Natural killer cell (primary cell): ENCODE results near the gene LGI4. TPM values are rescaled to one million over a fixed set of nuclear protein-coding genes. Genes with fewer than 3 reads are reported as not detected.
A peak's percentile ranks its signal among the peaks of the same experiment; 100 is the strongest.

Experiments used
- ATAC-seq, 3 donors: fragments of 150-1000 bp in 2 of 3; fragments of 200-7000 bp in 1 of 3; cut with Tn5 transposase; 1 replicate in 1 of 3; 2 replicates in 2 of 3; pipeline ENCODE4 v1.10.0; 2021; ENCODE audit warnings: mild to moderate bottlenecking in 2 of 3, moderate library complexity in 2 of 3
- DNase-seq, 2 donors: peaks; one replicate each; pipeline versions ENCODE4 v3.0.0 to v3.0.0-alpha.2; 2013 to 2021; ENCODE audit warnings: mixed read lengths in 1 of 2
- H3K27ac ChIP-seq: one replicate; pipeline ENCODE4 v1.5.1; 2013; ENCODE audit warnings: mild to moderate bottlenecking, low read length
- H3K27me3 ChIP-seq: one replicate; pipeline ENCODE4 v1.6.1; 2013; ENCODE audit warnings: low read length; ENCODE audit not compliant: control insufficient read depth, insufficient read depth
- H3K36me3 ChIP-seq: one replicate; pipeline ENCODE4 v1.6.1; 2013; ENCODE audit warnings: low read length; ENCODE audit not compliant: control insufficient read depth, insufficient read depth
- H3K4me1 ChIP-seq: one replicate; pipeline ENCODE4 v1.6.1; 2013; ENCODE audit warnings: low read length; ENCODE audit not compliant: control insufficient read depth, insufficient read depth
- H3K4me3 ChIP-seq: one replicate; pipeline ENCODE4 v1.5.1; 2013; ENCODE audit warnings: low read length
- H3K9me3 ChIP-seq: one replicate; pipeline ENCODE4 v1.6.1; 2013; ENCODE audit warnings: low read length; ENCODE audit not compliant: control insufficient read depth, insufficient read depth
- H3K27ac Mint-ChIP-seq, 2 donors: one replicate each; pipeline ENCODE4 v1.8.0; 2022; ENCODE audit warnings: mild to moderate bottlenecking in 2 of 2, mixed read lengths in 2 of 2, moderate library complexity in 1 of 2
- H3K27me3 Mint-ChIP-seq, 2 donors: one replicate each; pipeline ENCODE4 v1.8.0; 2022; ENCODE audit warnings: low read depth in 2 of 2, mixed read lengths in 2 of 2
- H3K36me3 Mint-ChIP-seq: one replicate; pipeline ENCODE4 v1.8.0; 2022; ENCODE audit warnings: mixed read lengths
- H3K4me1 Mint-ChIP-seq, 2 donors: one replicate each; pipeline ENCODE4 v1.8.0; 2022; ENCODE audit warnings: mixed read lengths in 2 of 2
- H3K4me3 Mint-ChIP-seq: one replicate; pipeline ENCODE4 v1.8.0; 2022; ENCODE audit warnings: mild to moderate bottlenecking, moderate library complexity, mixed read lengths
- H3K9me3 Mint-ChIP-seq, 2 donors: one replicate each; pipeline ENCODE4 v1.8.0; 2022; ENCODE audit warnings: mixed read lengths in 2 of 2
- WGBS: methylation state at CpG from one replicate; pipeline ENCODE4 v1.1.7; 2013; ENCODE audit warnings: missing lambda C conversion rate; ENCODE audit not compliant: insufficient coverage; 5-methylcytosine and 5-hydroxymethylcytosine counted together
- intact Hi-C: fragments of 100-400 bp; cut with micrococcal nuclease; formaldehyde crosslinking; loops from one replicate; pipeline ENCODE4 v1.14.2; 2022
- total RNA-seq, 4 donors: library from RNA; stranded (reverse); fragments of 120-200 nt in 1 of 4; gene quantifications; one replicate each; pipeline versions ENCODE4 v1.2.3 to v1.2.4, GENCODE V29; 2013 to 2022
- TF ChIP-seq, protein P1 (sequence below): fragments of 200-600 bp; IDR thresholded peaks from one replicate; pipeline ENCODE4 v1.8.0; 2022; ENCODE audit warnings: antibody characterized with exemption

The LGI4 gene
- total RNA-seq, 3 donors from 2014 or later (not counting 1 experiment from before 2014, with no cell fraction given): 0.49 to 0.72 TPM; not detected in 1

DNA sequence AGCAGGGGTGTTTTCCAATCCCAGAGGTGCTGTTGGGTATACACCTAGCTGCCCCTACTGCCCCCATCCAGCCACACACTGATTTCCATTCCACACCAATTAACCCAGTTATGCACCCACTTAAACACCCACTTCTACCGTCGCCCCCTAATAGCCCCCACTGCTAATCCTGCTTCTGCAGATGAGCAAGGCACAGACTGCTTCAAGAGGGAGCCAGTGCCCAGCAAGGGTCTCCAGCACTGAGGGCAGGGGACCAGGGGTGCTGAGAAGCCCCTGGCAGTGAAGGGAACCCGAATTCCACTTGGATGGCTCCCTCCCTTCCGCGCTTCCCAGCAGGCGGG, 9.4 kb upstream of the LGI4 start:
- Mint-ChIP-seq H3K4me1 (peaks cover 22 to 39% of the 10 kb centered on the region in 2 donors), H3K36me3 (no peaks in the 10 kb centered on the region), H3K4me3 (no peak overlapping the region), H3K27me3 (peaks cover 0 to 13% of the 10 kb centered on the region in 2 donors), H3K27ac (peak overlapping the region in 1 of 2 donors; percentile 27), H3K9me3 (no peaks in the 10 kb centered on the region)
- intact Hi-C loops: loop anchor here (5.0 kb wide), 2 partner anchors 68 to 172 kb away; no protein-coding TSS in a partner anchor
- H3K27me3 ChIP-seq: peaks cover 11% of the 10 kb centered on the region
- ATAC-seq (no peak), DNase-seq (no peak)
- H3K4me3 ChIP-seq: no peak overlapping the region
- TF ChIP-seq, protein P1, sequence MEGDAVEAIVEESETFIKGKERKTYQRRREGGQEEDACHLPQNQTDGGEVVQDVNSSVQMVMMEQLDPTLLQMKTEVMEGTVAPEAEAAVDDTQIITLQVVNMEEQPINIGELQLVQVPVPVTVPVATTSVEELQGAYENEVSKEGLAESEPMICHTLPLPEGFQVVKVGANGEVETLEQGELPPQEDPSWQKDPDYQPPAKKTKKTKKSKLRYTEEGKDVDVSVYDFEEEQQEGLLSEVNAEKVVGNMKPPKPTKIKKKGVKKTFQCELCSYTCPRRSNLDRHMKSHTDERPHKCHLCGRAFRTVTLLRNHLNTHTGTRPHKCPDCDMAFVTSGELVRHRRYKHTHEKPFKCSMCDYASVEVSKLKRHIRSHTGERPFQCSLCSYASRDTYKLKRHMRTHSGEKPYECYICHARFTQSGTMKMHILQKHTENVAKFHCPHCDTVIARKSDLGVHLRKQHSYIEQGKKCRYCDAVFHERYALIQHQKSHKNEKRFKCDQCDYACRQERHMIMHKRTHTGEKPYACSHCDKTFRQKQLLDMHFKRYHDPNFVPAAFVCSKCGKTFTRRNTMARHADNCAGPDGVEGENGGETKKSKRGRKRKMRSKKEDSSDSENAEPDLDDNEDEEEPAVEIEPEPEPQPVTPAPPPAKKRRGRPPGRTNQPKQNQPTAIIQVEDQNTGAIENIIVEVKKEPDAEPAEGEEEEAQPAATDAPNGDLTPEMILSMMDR: no peak
- H3K27ac ChIP-seq: no peak overlapping the region
- H3K36me3 ChIP-seq: no peaks in the 10 kb centered on the region
- H3K9me3 ChIP-seq: no peaks in the 10 kb centered on the region
- peaks cover 46% of the 10 kb centered on the region for H3K4me1 ChIP-seq
- WGBS: 69% methylated on average over 6 of the region's 6 CpGs

DNA sequence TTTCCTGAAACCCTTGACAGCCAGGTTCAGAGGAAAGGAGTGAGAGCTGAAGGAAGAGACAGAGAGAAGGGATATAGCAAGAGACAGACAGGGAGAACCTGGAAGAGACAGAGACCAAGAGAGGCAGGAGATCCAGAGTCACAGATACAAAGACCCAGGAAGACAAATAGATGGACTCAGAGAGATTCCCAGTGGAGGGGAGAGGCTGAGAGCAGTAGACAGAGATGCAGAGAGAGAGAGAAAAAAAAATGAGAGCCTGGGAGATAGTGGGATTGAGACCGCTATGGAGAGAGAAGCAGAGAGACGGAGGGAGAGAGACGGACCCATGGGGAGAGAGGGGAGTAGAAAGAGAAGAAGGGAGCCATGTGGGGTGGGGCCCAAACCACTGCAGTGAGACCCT, 9.0 kb upstream of the LGI4 start:
- Histone ChIP-seq H3K27me3 (peaks cover 11% of the 10 kb centered on the region), H3K9me3 (no peaks in the 10 kb centered on the region), H3K27ac (no peak overlapping the region), H3K4me3 (no peak overlapping the region), H3K4me1 (peaks cover 46% of the 10 kb centered on the region), H3K36me3 (no peaks in the 10 kb centered on the region)
- Mint-ChIP-seq H3K4me1 (peaks cover 22 to 39% of the 10 kb centered on the region in 2 donors), H3K36me3 (no peaks in the 10 kb centered on the region), H3K4me3 (no peak overlapping the region), H3K9me3 (no peaks in the 10 kb centered on the region), H3K27ac (peak overlapping the region in 1 of 2 donors; percentile 7), H3K27me3 (peaks cover 0 to 13% of the 10 kb centered on the region in 2 donors)
- 78% methylated on average over 3 of the region's 3 CpGs for WGBS
- TF ChIP-seq, protein P1: no peak
- no peak for DNase-seq
- ATAC-seq: no peak
- intact Hi-C loops: loop anchor here (1.0 to 5.0 kb wide), 3 partner anchors 68 to 172 kb away; no protein-coding TSS in a partner anchor

DNA sequence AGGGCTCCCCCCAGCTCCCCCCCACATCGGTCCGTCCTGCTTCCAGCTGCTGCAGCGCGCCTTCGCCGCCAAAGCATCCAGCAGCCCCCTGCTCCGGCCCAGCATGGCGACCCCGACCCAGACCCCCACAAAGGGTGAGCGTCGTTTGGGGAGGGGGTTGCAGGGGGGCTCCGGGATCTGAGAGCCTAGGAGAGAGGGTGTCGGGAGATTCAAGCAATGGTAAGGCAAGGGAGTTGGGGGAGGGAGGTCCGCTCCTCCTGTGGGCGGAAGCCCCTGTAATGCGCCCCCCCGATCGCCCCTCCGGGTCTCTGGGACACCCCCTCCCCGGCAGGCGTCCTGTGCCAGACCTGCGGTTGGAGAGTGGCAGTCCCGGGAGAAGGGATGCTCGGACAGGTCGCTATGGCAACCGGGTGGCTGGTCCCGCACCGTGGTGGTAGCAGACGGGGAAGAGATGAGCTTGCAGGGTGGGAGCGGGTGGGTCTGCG, 8.4 kb upstream of the LGI4 start, which contains the start of gene FXYD7:
FXYD7 (plus strand) TSS at position 25 of the 485 bp plus-strand sequence; CDS start at position 104, 79 bp downstream.
- Histone ChIP-seq H3K27ac (no peak within 1 kb of the TSS), H3K36me3 (no peaks in the 10 kb centered on the region), H3K4me1 (peaks cover 46% of the 10 kb centered on the region), H3K9me3 (no peaks in the 10 kb centered on the region), H3K27me3 (peaks cover 11% of the 10 kb centered on the region), H3K4me3 (peak within 1 kb of the TSS; percentile 43)
- Mint-ChIP-seq H3K27me3 (peaks cover 0 to 13% of the 10 kb centered on the region in 2 donors), H3K4me1 (peaks cover 22 to 39% of the 10 kb centered on the region in 2 donors), H3K9me3 (no peaks in the 10 kb centered on the region), H3K36me3 (no peaks in the 10 kb centered on the region), H3K4me3 (peak within 1 kb of the TSS; percentile 81), H3K27ac (peak within 1 kb of the TSS in 1 of 2 donors; percentile 80)
- TF ChIP-seq, protein P1: peak; percentile 50
- ATAC-seq (no peak), DNase-seq (peak in 1 of 2 donors; percentile 46)
- 6% methylated on average over 26 of the region's 31 CpGs for WGBS
- intact Hi-C loops: loop anchor here (1.0 to 5.0 kb wide), 3 partner anchors 69 to 171 kb away; no protein-coding TSS in a partner anchor
